ENCODE results near the gene ADRA2C. TPM values are rescaled to one million over a fixed set of nuclear protein-coding genes. Genes with fewer than 3 reads are reported as not detected.

ADRA2C gene
- 0.29 and 0.50 TPM in 2 replicates for total RNA-seq

GRCh38 chr4:3766036-3766784 lies at the start of gene ADRA2C:
ADRA2C (plus strand) TSS chr4:3766385; CDS start chr4:3766607, 222 bp downstream.

Other genes starting within 250 kb of the ADRA2C start
- 105 and 152 TPM in 2 replicates for gene LRPAP1, start 234.0 kb upstream of the ADRA2C start, total RNA-seq